GM23248 (cell line): ENCODE measurements around the gene EXOSC1. TPM values are rescaled to one million over a fixed set of nuclear protein-coding genes. Genes with fewer than 3 reads are reported as not detected.
A peak's percentile ranks its signal among the peaks of the same experiment; 100 is the strongest.

Experiments used
- DNase-seq: peaks from one replicate; pipeline ENCODE4 v3.0.0-alpha.2; 2015
- H2AFZ ChIP-seq: fragments of 200-600 bp; sonication (generic); 2 replicates; pipeline ENCODE4 v1.6.1; 2016; ENCODE audit warnings: antibody characterized with exemption
- H3F3A ChIP-seq: fragments of 200-600 bp; sonication (generic); 2 replicates; pipeline ENCODE4 v1.6.1; 2016; ENCODE audit warnings: mild to moderate bottlenecking, antibody characterized with exemption, mixed run types; ENCODE audit not compliant: insufficient read depth
- H3K27ac ChIP-seq: fragments of 200-600 bp; sonication (generic); 2 replicates; pipeline ENCODE4 v1.5.1; 2016; ENCODE audit warnings: mild to moderate bottlenecking
- H3K27me3 ChIP-seq: fragments of 200-600 bp; sonication (generic); replicated peaks from 2 replicates; pipeline ENCODE4 v1.6.1; 2016; ENCODE audit warnings: mild to moderate bottlenecking; ENCODE audit not compliant: insufficient read depth
- H3K36me3 ChIP-seq: fragments of 200-600 bp; sonication (generic); 2 replicates; pipeline ENCODE4 v1.6.1; 2016; ENCODE audit warnings: low read depth, mild to moderate bottlenecking
- H3K4me1 ChIP-seq: fragments of 200-600 bp; sonication (generic); 2 replicates; pipeline ENCODE4 v1.6.1; 2016; ENCODE audit warnings: mild to moderate bottlenecking; ENCODE audit not compliant: insufficient read depth
- H3K4me2 ChIP-seq: fragments of 200-600 bp; sonication (generic); one replicate; pipeline ENCODE4 v1.6.1; 2016; ENCODE audit warnings: mild to moderate bottlenecking; ENCODE audit not compliant: unreplicated experiment
- H3K4me3 ChIP-seq: fragments of 200-600 bp; sonication (generic); 2 replicates; pipeline ENCODE4 v1.5.1; 2016; ENCODE audit warnings: mild to moderate bottlenecking
- H3K79me2 ChIP-seq: fragments of 200-600 bp; sonication (generic); 2 replicates; pipeline ENCODE4 v1.6.1; 2016; ENCODE audit warnings: mild to moderate bottlenecking; ENCODE audit not compliant: insufficient read depth
- H3K9ac ChIP-seq: fragments of 200-600 bp; sonication (generic); 2 replicates; pipeline ENCODE4 v1.6.1; 2016; ENCODE audit warnings: mild to moderate bottlenecking
- H3K9me2 ChIP-seq: fragments of 200-600 bp; sonication (generic); 2 replicates; pipeline ENCODE4 v1.6.1; 2016; ENCODE audit warnings: mixed run types, mild to moderate bottlenecking, moderate library complexity; ENCODE audit not compliant: insufficient read depth
- H3K9me3 ChIP-seq: fragments of 200-600 bp; sonication (generic); one replicate; pipeline ENCODE4 v1.6.1; 2017; ENCODE audit warnings: low read depth
- H4K20me1 ChIP-seq: fragments of 200-600 bp; sonication (generic); 2 replicates; pipeline ENCODE4 v1.6.0; 2016; ENCODE audit not compliant: insufficient read depth
- EZH2 ChIP-seq: fragments of 200-600 bp; sonication (generic); IDR thresholded peaks from 2 replicates; pipeline ENCODE4 v1.6.1; 2018; ENCODE audit warnings: antibody characterized with exemption, mild to moderate bottlenecking; ENCODE audit not compliant: insufficient read depth, poor library complexity, severe bottlenecking
- EZH2phosphoT487 ChIP-seq: fragments of 200-600 bp; sonication (generic); IDR thresholded peaks from 2 replicates; pipeline ENCODE4 v1.6.1; 2018; ENCODE audit warnings: antibody characterized with exemption, moderate library complexity, mild to moderate bottlenecking, low read depth; ENCODE audit not compliant: insufficient read depth
- WGBS, 2 experiments: methylation state at CpG; one replicate each; pipeline ENCODE4 v1.1.6; 2015 to 2017; ENCODE audit warnings: low lambda C conversion rate in 2 of 2, low coverage in 1 of 2; ENCODE audit errors: missing lambda C conversion rate in 2 of 2; 5-methylcytosine and 5-hydroxymethylcytosine counted together
- in situ Hi-C: fragments of 300-500 bp; cut with MboI; formaldehyde crosslinking; loops from 2 replicates; pipeline ENCODE4 v1.15.0; 2020
- polyA plus RNA-seq: library from polyadenylated mRNA; unstranded; fragments of >200 nt; fragmentation: Nextera tagmentation; extraction: Ambion mirVana; gene quantifications from 2 replicates; pipeline ENCODE4 v1.2.1, GENCODE V29; 2016
- total RNA-seq: library from RNA; depleted of rRNA; stranded (reverse); fragments of >200 nt; shearing (Covaris generic); gene quantifications from 2 replicates; pipeline ENCODE4 v1.2.3, GENCODE V29; 2014

Gene EXOSC1
- total and polyA plus RNA-seq, 2 experiments from 2014 or later = 46.8 to 56.6 TPM

GRCh38 chr10:97401455-97401919 lies 44.3 kb downstream of the EXOSC1 start:
- Histone ChIP-seq H3K9ac (peak overlapping the region; percentile 97), H3K9me2 (no peaks in the 10 kb centered on the region), H3K4me2 (peak overlapping the region; percentile 86), H3K4me1 (0 out of 2 replicates have a peak, but pooled peaks cover 4% of the 10 kb centered on the region), H2AFZ (peak overlapping the region; percentile 91), H3K9me3 (no peaks in the 10 kb centered on the region), H3K4me3 (peak overlapping the region; percentile 91), H3K36me3 (peaks cover 2% of the 10 kb centered on the region; the same call in 1 of the 2 replicates), H3K79me2 (peaks cover 25% of the 10 kb centered on the region), H4K20me1 (no peaks in the 10 kb centered on the region), H3K27me3 (no peaks in the 10 kb centered on the region), H3F3A (peaks cover 8% of the 10 kb centered on the region; the same call in 1 of the 2 replicates), H3K27ac (peak overlapping the region; percentile 92)
- 55 to 61% methylated on average over 13 of the region's 13 CpGs for WGBS, 2 experiments
- TF ChIP-seq EZH2 = no peak
- DNase-seq = no peak
- in situ Hi-C loops = no loop called here

- peak within 1 kb of the TSS; percentile 97 for H3K9ac ChIP-seq
- WGBS, 2 experiments = 0 to 1% methylated on average over 38 to 39 of the region's 39 CpGs
- no peaks in the 10 kb centered on the region for H3K27me3 ChIP-seq
- peaks cover 26% of the 10 kb centered on the region for H3K79me2 ChIP-seq
- peak within 1 kb of the TSS; percentile 91 for H2AFZ ChIP-seq
- TF ChIP-seq EZH2phosphoT487 = no peak
- no peak for TF ChIP-seq EZH2
- in situ Hi-C loops = no loop called here
- peak within 1 kb of the TSS; percentile 92 for H3K27ac ChIP-seq
- peak within 1 kb of the TSS; percentile 86 for H3K4me2 ChIP-seq
- H3K9me3 ChIP-seq = no peaks in the 10 kb centered on the region
- no peaks in the 10 kb centered on the region for H4K20me1 ChIP-seq
- peaks cover 2% of the 10 kb centered on the region; the same call in 1 of the 2 replicates for H3K36me3 ChIP-seq
- peak within 1 kb of the TSS; percentile 91 for H3K4me3 ChIP-seq
- peak; percentile 100 for DNase-seq
- peaks cover 8% of the 10 kb centered on the region; the same call in 1 of the 2 replicates for H3F3A ChIP-seq
- 0 out of 2 replicates have a peak, but pooled peaks cover 4% of the 10 kb centered on the region for H3K4me1 ChIP-seq
- no peaks in the 10 kb centered on the region for H3K9me2 ChIP-seq
Measured at GRCh38 chr10:97400665-97401454, 44.9 kb downstream of the EXOSC1 start, which contains the start of gene RRP12. TSS of gene RRP12 (minus strand) at chr10:97401340. CDS start at chr10:97401231, 109 bp downstream.

GRCh38 chr10:97399843-97400545 lies 45.8 kb downstream of the EXOSC1 start:
- peak; percentile 87 for DNase-seq
- H3K27ac ChIP-seq = peak overlapping the region; percentile 92
- peak overlapping the region; percentile 97 for H3K9ac ChIP-seq
- H3K9me2 ChIP-seq = no peaks in the 10 kb centered on the region
- H3K27me3 ChIP-seq = no peaks in the 10 kb centered on the region
- 26 to 31% methylated on average over 21 of the region's 21 CpGs for WGBS, 2 experiments
- in situ Hi-C loops = no loop called here
- H3K4me3 ChIP-seq = peak overlapping the region; percentile 91
- TF ChIP-seq EZH2phosphoT487 (no peak), EZH2 (no peak)
- H2AFZ ChIP-seq = peak overlapping the region; percentile 91
- peaks cover 26% of the 10 kb centered on the region for H3K79me2 ChIP-seq
- peaks cover 2% of the 10 kb centered on the region; the same call in 1 of the 2 replicates for H3K36me3 ChIP-seq
- H3K4me2 ChIP-seq = peak overlapping the region; percentile 86
- H3F3A ChIP-seq = peaks cover 8% of the 10 kb centered on the region; the same call in 1 of the 2 replicates
- H3K9me3 ChIP-seq = no peaks in the 10 kb centered on the region
- no peaks in the 10 kb centered on the region for H4K20me1 ChIP-seq
- 0 out of 2 replicates have a peak, but pooled peaks cover 4% of the 10 kb centered on the region for H3K4me1 ChIP-seq

- Histone ChIP-seq H3K4me1 (no peaks in the 10 kb centered on the region), H3K4me2 (no peak overlapping the region), H3K79me2 (peaks cover 26% of the 10 kb centered on the region), H3K9ac (no peak overlapping the region), H4K20me1 (no peaks in the 10 kb centered on the region), H3K27ac (no peak overlapping the region), H2AFZ (no peak overlapping the region), H3K36me3 (peaks cover 15% of the 10 kb centered on the region; the same call in 1 of the 2 replicates), H3K9me2 (no peaks in the 10 kb centered on the region), H3F3A (peaks cover 8% of the 10 kb centered on the region; the same call in 1 of the 2 replicates), H3K27me3 (no peaks in the 10 kb centered on the region), H3K4me3 (no peak overlapping the region), H3K9me3 (no peaks in the 10 kb centered on the region)
- TF ChIP-seq EZH2 (no peak), EZH2phosphoT487 (no peak)
- no peak for DNase-seq
- in situ Hi-C loops = no loop called here
- 66 to 73% methylated on average over 4 of the region's 4 CpGs for WGBS, 2 experiments
Measured at GRCh38 chr10:97396056-97396455, 49.8 kb downstream of the EXOSC1 start.
